Astrocyte of the spinal cord (primary cell): Measurements from ENCODE around the gene GTPBP6.

Experiments used
- DNase-seq: peaks from one replicate; pipeline ENCODE4 v3.0.0; 2011; ENCODE audit warnings: low read depth, low spot score
- H3K4me3 ChIP-seq: 2 replicates; pipeline ENCODE4 v1.5.1; 2011; ENCODE audit warnings: low read depth, mild to moderate bottlenecking, low read length, moderate library complexity
- CTCF ChIP-seq: IDR thresholded peaks from 2 replicates; pipeline ENCODE4 v1.5.1; 2012; ENCODE audit warnings: low read depth, mild to moderate bottlenecking, low read length, inconsistent platforms
- in situ Hi-C: cut with HindIII; loops from 2 replicates; pipeline ENCODE4 v1.10.0; 2017; ENCODE audit warnings: low sequenced_read_pairs

GTPBP6 gene

GRCh38 chrX:338836-339400 is 20.3 kb upstream of the GTPBP6 start:
- no peak for TF ChIP-seq CTCF
- in situ Hi-C loops = no loop called here
- DNase-seq = no peak
- H3K4me3 ChIP-seq = no peak overlapping the region

GRCh38 chrX:338281-338835 is 19.8 kb upstream of the GTPBP6 start:
- H3K4me3 ChIP-seq = no peak overlapping the region
- in situ Hi-C loops = no loop called here
- TF ChIP-seq CTCF = no peak
- no peak for DNase-seq

- in situ Hi-C loops = no loop called here
- H3K4me3 ChIP-seq = no peak overlapping the region
- no peak for TF ChIP-seq CTCF
- no peak for DNase-seq
Measured at GRCh38 chrX:337331-337831, 18.8 kb upstream of the GTPBP6 start.

GRCh38 chrX:336227-336626 is 17.6 kb upstream of the GTPBP6 start:
- H3K4me3 ChIP-seq = no peak overlapping the region
- in situ Hi-C loops = no loop called here
- DNase-seq = no peak
- TF ChIP-seq CTCF = no peak

GRCh38 chrX:335758-336155 is 17.2 kb upstream of the GTPBP6 start:
- no peak for DNase-seq
- H3K4me3 ChIP-seq = no peak overlapping the region
- in situ Hi-C loops = no loop called here
- TF ChIP-seq CTCF = no peak

GRCh38 chrX:334971-335757 is 16.6 kb upstream of the GTPBP6 start:
- DNase-seq = no peak
- TF ChIP-seq CTCF = no peak
- in situ Hi-C loops = no loop called here
- H3K4me3 ChIP-seq = no peak overlapping the region
